Measurements from ENCODE around the gene KCNN1.

The KCNN1 gene

GRCh38 chr19:17953316-17953801, 13.5 kb upstream of the KCNN1 start:
- DNase-seq (ENCODE audit: insufficient read length, low spot score), result peak; percentile 14
- no peak for TF ChIP-seq CTCF (IDR thresholded peaks at IDR 0.05; ENCODE audit: insufficient read depth, missing control alignments)
- FAIRE-seq, result no peak

- no peak for TF ChIP-seq CTCF (IDR thresholded peaks at IDR 0.05; ENCODE audit: insufficient read depth, missing control alignments)
- peak; percentile 35 for FAIRE-seq
- DNase-seq (ENCODE audit: insufficient read length, low spot score), result peak; percentile 85
These were observed 13.0 kb upstream of the KCNN1 start for GRCh38 chr19:17953869-17954268.

GRCh38 chr19:17954401-17954800, 12.5 kb upstream of the KCNN1 start:
- DNase-seq (ENCODE audit: insufficient read length, low spot score) (no peak), FAIRE-seq (no peak)
- no peak for TF ChIP-seq CTCF (IDR thresholded peaks at IDR 0.05; ENCODE audit: insufficient read depth, missing control alignments)

- TF ChIP-seq CTCF (IDR thresholded peaks at IDR 0.05; ENCODE audit: insufficient read depth, missing control alignments), result no peak
- DNase-seq (ENCODE audit: insufficient read length, low spot score) (no peak), FAIRE-seq (no peak)
These were observed 9.6 kb upstream of the KCNN1 start for GRCh38 chr19:17957149-17957849.

GRCh38 chr19:17957885-17958284, 9.0 kb upstream of the KCNN1 start:
- DNase-seq (ENCODE audit: insufficient read length, low spot score) (peak; percentile 1), FAIRE-seq (no peak)
- TF ChIP-seq CTCF (IDR thresholded peaks at IDR 0.05; ENCODE audit: insufficient read depth, missing control alignments), result no peak

- DNase-seq (ENCODE audit: insufficient read length, low spot score) (no peak), FAIRE-seq (no peak)
- TF ChIP-seq CTCF (IDR thresholded peaks at IDR 0.05; ENCODE audit: insufficient read depth, missing control alignments), result no peak
These were observed 2.8 kb upstream of the KCNN1 start for GRCh38 chr19:17963936-17964691.
